ENCODE data around the gene SNAP47.

Gene SNAP47

DNA sequence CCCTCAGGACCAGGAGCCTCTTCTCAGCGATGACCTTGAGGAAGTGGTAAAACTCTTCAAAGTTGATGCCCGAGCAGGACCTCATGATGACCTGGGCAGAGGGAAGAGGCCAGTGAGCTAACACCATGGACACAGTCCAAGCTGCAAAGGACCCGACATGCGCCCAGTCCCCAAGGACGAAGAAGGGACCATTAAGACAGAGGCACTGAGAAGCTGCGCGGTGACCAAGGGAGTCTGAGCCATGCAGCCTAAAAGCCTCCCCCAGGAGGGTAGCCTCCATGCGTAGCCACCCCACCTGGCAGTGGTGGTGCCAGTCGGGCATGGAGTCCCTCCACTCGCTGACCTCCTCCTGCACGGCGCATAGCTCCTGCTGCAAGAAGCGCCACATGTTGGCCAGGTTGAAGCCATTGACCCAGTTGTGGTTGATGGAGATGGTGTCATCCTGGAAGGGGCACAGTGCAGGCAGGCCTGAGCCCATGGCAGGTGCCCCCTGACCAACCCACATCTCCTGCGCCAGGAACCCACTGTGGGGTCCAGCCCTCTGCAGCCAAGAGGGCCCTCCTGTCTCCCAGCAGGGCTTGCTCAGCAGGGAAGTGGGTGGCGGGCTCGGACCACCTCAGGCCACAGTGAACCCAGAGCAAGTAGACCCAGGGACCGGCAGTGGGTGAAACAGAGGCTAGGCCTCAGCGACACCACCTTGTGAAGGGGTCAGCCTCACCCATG lies 2.5 kb upstream of the SNAP47 start:
- no peak for DNase-seq (ENCODE audit: low spot score)

DNA sequence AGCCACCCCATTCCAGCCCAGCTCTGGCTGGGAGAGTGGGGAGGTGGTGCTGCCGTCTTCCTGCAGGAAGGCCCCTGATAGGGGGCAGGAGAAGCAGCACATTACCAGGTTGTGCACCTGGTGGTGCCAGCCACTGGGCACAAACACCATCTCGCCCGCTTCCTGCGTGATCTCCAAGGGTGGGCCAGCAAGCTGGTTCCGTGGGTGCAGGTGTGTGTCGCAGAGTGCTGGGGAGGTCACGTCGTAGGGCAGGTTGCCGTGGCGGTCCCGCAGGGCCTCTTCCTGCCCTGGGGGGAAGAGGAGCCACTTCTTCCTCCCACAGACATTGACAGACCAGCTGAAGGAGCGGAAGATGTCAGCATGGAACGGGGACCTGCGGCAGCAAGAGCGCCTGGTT lies 1.9 kb upstream of the SNAP47 start:
- no peak for DNase-seq (ENCODE audit: low spot score)

DNA sequence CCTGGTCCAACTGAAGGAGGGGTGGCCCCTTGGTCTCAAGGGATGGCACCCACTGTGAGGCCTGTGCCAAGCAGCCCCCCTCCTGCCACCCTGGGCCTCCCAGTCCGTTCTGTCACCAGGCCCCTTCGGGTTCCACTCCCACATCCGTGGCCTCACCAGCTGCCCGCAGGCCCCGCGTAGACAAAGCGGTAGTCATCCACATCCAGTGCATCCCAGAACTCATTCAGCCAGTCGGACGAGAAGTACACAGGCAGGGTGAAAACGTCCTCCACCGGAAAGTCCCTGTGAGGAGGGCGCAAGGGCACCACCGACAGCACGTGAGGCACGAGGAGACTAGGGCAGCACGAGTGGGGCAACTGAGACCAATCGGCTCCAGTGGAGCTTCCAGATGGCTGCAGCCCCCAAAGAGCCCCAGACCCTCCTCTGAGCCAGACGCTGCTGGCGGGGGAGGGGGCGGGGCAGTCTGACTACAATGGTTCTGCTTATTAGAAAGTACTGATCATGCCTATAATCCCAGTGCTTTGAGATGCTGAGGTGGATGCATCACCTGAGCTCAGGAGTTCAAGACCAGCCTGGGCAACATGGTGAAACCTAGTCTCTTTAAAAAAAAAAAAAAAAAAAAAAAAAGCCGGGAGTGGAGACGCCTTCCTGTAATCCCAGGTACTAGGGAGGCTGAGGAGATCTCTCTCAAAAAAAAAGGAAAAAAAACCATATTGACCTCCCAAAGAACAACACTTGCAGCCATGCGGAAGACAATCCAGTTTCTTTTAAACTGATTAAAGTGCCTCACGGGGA lies 1.3 kb upstream of the SNAP47 start:
- no peak for DNase-seq (ENCODE audit: low spot score)

DNA sequence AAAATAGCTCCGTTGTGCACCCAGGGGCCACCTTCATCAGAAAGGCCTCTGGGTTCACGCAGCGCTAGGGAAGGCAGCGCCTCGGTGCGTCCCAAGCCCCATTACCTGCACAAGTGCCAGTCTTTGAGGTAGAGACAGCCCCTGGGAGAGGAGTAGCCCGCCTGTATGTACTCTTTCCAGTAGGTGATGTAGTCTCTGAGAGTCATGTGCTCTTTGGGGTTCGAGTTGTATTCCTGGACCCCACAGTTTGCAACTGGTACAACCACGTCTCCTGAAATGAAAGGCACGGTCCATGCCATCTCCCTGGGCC lies 734 bp upstream of the SNAP47 start:
- no peak for DNase-seq (ENCODE audit: low spot score)

DNA sequence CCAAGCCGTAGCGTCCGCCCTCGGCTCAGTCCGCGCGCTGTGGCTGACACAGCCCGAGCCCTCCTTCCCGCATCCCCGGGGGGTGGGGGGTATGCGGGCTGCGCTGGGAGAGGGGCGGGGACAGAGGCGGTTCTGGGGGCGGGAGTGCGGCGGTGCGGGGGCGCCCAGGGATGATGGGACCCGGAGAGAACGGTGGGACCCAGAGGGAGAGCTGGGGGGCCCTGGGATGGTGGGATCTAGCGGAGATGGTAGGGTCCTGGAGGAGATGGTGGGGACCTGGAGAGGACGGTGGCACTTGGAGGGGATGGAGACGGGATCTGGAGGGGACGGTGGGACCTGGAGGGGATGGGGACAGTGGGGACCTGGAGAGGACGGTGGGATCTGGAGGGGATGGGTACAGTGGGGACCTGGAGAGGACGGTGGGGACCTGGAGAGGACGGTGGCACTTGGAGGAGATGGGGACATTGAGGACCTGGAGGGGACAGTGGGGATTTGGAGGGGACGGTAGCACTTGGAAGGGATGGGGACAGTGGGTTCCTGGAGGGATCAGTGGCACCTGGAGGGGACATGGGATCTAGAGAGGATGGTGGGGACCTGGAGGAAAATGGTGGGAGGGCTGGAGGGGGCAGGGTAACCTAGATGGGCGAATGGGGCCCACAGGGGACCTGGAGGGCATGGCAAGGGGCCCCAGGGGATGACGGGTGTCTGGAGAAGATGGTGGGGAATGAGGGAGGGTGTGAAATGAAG lies 477 bp downstream of the SNAP47 start:
- DNase-seq (ENCODE audit: low spot score), result no peak

DNA sequence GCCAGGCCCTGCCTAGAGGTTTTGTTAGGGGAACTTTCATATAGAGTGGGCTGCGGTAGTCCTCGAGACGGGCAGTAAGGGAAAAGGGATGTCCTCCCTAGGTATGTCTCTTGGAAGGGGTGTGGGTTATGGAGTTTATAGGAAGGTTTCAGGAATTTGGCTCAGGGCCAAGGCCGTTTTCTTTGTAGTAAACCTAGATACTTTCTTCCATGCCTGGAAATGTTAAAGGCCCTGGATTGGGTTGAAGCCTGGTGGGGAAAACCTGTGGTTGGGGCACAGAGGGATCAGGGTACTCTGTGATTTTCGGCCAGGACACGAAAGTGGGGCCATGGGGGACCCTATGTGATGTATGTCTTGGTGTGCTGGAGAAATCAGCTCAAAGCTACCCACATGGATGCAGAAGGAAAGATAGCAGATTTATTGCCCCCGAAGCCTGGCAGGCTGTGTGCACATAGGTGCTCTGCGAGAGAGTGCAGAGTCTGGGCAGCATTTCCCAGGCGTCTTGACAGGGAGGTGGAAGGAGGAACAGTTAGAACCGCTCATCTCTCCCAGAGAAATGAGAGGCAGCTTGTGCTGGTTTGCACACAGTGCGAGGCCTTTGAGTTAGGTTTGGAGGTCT lies 1.7 kb downstream of the SNAP47 start:
- DNase-seq (ENCODE audit: low spot score), result no peak

DNA sequence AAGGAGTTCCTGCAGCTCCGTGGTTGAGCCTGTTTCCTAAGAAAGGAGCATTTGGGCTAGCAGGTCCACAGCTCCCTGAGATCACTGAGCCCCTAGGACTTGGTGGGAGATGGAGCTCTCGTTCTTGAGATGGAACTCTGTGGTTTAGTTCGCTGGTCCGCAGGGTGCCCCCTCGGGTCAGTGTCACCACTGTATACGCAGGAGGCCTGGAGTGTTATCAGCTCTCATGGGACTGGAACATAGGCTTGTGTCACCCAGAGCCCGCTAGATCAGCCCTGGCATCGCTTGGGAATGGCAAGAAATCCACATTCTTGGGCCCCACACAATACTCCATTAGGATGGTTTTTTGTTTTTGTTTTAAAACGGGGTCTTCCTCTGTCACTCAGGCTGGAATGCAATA lies 3.6 kb downstream of the SNAP47 start:
- no peak for DNase-seq (ENCODE audit: low spot score)

DNA sequence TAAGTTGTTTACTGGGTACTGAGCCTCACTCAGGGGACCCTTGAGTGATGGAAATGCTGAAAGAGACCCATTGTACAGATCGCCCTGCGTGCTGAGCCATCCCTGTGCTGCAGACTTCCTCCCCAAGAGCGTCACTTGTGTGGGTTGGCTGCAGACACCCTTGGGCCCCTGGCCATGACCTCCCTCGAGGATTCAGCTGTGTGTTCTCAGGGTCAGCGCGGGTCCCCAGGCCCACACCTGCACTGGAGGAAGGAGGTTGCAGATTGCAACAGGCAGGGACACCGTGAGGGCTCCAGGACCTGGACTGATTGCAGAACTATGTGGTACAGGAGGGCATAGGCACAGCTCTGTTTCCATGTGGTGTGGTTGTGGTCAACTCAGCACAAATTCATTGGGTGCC lies 4.4 kb downstream of the SNAP47 start:
- DNase-seq (ENCODE audit: low spot score), result no peak

DNA sequence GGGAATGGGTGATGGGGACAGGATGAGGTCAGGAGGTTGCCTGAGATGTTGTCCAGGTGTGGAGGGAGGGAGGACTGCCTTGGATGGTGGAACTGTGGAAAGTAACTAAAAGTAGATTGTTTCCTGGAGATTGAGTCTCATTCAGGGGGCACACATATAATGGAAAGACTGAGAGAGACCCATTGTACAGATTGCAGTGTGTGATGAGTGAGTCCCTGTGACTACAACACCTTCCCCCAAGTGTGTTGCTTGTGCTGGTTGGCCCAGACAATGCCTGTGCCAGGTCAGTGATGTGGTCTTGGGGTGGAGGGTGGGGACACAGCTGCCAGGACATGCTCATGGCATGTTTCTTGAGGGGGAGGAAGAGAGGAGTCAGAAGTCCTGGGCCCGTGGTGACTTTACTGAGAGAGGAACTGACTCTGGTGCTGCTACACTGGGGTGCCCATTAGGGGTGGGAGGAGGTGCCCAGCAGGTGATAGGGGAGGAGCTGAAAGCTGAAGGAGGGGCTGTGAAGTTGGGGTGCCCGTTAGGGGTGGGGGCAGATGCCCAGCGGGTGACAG lies 5.2 kb downstream of the SNAP47 start:
- DNase-seq (ENCODE audit: low spot score), result no peak

DNA sequence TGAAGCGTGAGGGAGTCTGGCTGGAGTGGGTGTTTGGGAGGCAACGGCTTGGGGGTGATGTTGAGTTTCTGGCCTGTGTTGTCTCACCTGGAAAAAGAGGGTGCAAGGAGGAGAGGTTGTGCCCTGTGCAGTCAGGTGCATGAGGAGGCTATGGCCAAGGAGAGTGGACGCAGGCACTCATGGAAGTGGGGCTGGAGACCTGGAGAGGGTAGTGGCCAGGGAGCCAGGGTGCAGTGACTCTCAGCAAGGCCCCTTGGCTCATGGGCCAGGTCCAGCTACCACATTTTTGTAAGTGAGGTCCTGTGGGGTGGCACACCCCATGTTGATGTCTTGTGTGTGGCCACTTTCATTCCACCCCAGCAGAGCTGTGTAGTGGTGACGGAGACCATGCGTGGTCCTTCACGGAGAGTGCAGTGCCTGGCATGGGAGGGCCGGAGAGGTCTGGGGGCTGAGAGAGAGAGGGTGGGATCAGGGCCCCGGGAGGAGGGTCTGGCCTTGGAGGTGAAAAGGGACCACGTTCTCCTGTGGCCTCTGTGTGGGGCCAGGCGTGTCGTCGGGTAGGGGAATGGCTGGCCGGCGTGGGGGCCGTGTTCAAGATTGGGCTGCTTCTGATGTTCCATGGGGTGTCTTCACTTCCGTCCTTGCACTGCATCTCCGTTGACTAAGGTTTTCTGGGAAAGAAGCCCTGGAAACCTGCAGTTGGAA lies 6.1 kb downstream of the SNAP47 start:
- DNase-seq (ENCODE audit: low spot score), result no peak

DNA sequence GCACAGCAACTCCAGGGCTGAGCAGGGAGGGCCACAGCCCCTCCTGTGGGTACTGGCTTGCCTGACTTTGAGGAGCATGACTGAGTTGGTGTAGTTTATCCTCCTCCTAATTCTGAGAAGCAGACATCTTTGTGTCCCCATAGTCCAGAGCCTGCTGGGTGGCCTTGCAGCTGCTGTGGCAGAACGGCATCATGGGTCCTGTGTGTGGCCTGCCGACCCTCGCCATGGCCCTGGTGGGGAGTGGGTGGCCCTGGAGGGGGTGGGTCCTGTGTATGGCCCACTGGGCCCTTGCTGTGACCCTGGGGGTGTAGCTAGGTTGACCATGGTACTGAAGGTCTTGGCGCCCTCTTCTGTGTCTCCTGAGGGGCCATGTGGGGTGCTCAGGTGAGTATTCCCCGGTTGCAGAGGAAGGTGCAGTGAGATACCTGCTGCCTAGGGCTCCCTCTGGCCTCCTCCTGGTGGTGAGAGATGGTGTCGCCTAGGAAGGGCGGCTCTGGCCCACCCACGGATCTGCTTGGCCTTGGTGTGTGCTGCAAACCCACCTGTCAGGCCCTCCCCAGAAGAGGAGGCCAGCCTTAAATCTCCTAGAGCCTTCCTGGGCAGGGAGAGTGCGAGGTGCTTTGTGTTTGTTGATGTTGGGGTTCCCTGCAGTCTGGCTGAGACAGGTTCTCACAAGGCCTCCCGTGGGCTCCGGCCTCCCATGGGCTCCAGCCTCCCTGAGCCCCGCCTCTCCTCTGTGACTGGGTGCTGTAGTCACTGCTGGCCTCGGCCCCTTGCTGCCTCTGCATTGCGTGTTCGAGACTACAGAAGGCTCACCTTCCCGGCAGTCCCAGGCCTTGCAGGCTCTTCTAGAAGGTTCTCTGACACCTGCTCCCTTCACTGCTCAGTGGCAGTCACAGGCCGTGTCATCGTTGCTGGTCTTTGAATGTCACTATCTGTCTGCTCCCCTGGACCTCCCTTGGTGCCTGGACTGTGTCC lies 7.8 kb downstream of the SNAP47 start:
- no peak for DNase-seq (ENCODE audit: low spot score)

DNA sequence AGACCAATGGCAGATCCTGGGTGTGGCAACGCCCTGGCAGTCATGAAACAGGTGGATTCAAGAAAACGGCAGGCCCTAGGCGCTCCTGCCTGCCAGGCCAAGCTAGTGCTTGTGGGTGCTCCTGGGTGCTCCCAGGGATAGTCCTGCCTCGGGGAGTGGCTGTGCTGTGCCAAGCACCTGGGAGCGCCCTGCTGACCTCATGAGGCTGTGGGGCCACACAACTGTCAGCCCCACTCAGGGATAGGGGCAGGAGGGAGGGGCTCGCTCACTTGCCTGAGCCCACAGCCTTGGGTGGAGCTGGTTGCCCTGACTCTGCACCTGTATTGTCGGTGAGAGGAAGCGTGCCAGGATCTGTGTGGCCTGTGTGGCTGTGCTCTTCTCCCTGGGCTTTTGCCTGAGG lies 9.4 kb downstream of the SNAP47 start:
- DNase-seq (ENCODE audit: low spot score), result no peak

DNA sequence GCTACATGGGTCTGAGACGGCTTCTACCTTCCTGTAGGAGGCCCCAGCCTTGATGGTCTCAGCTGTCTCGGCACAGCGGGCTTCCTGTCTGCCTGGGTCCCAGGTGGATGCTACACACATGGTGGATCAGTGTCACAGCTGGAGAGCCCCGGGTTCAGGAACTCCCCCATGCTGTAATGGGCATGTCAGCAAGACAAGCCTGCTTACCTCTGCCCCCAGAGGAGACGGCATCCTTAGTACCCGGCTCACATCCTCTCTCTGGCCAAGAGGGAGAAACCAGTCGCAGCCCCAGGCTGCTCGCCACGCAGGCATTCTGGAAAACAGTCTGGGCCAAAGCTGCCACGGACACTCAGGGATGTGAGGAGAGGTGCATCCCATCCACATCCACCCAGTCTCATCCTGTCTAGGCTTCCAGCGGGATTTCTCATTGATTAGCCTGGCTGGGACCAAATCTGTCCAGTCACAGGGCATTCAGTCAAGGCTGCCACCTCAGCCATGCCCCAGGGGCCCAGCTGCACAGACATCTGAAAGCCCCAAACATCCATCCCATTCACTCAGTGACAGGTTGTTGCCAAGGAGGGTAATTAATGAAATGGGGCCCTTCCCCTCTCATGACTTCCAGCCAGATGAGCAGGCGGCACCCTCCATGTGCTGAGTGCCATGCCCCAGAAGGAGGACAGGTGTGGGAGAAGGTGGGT lies 10.5 kb downstream of the SNAP47 start:
- no peak for DNase-seq (ENCODE audit: low spot score)

DNA sequence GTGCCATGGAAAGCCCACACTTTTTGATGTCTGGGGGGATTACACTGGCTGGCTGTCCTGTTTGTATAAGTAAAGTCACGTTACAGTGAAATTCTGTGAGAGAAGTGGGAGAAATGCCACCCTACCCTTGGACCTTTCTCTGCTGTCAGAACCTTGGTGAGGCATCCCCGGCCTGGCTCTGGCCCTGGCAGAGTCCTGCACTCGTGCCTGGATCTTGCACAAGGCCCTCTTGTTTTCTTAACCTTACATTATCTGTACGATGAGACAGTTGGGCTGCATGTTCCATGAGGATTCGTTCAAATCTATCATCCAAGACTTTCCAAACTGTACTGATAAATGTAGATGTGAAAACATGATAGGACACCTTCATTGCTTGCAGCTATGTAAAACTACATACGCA lies 11.4 kb downstream of the SNAP47 start:
- DNase-seq (ENCODE audit: low spot score), result no peak

DNA sequence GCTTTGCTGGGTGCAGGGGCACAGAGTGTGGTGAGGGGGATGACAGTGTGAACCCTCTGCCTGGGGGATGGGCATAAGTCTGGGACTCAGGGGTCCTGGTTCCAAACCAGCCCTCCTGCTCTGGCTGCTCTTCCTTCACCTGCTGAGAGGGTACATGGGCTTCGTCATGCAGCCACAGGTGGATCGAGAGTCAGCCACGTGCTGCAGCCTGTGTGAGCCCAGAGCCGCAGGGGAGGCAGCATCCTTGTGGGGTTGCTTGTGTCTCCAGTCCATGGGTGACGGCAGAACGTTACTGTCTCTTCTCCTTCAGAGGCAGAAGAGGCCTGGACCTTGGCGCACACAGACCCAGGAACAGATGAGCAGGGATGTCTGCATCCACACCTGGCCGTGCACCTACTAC lies 12.1 kb downstream of the SNAP47 start:
- no peak for DNase-seq (ENCODE audit: low spot score)

DNA sequence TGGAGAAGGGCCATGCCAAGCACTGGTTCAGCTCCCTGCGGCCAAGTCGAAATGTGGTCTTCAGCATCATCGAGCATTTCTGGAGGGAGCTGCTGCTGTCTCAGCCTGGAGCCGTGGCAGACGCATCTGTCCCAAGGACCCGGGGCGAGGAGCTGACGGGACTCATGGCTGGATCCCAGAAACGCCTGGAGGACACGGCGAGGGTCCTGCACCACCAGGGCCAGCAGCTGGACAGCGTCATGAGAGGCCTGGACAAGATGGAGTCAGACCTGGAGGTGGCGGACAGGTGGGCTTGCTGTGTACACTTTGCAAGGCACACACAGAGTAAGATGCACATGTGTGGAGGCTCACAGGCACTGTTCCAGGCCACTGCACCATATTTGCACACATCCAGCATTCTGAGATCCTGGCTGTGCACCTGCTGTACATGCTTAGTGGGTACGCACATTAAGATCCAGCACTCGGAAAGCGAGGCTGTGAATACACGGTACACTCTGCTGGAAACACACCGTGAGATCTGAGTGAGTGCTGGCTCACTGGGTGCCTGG lies 12.8 kb downstream of the SNAP47 start:
- no peak for DNase-seq (ENCODE audit: low spot score)

DNA sequence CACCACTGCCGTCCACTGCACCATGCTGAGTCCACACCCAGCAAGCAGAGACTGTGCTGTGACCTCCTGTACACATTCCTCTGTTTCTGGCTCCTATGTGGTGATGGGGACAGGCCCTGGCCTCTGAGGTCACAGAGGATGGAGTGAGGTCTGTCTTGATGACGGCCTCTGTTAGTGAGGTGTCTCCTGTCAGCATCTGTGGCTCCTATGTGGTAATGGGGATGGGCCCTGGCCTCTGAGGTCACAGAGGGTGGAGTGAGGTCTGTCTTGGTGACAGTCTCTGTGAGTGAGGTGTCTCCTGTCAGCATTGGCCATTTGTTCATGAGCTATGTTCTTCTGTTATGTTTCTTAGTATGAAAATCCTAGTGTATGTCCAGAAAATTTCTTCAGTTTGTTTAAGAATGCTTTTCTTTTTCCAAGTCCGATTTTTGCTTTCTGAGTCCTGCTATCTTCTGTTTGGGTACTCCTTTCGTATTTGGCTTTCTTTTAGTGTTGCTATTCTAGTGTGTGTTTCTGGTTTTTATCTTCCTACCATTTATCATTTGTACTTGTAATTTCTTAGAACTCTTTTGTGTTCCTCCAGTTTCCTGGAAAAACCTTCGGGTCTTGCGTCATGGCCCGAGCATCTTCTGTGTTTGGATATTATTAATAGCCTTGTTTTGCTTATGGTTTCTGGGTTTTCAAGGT lies 13.4 kb downstream of the SNAP47 start:
- no peak for DNase-seq (ENCODE audit: low spot score)

DNA sequence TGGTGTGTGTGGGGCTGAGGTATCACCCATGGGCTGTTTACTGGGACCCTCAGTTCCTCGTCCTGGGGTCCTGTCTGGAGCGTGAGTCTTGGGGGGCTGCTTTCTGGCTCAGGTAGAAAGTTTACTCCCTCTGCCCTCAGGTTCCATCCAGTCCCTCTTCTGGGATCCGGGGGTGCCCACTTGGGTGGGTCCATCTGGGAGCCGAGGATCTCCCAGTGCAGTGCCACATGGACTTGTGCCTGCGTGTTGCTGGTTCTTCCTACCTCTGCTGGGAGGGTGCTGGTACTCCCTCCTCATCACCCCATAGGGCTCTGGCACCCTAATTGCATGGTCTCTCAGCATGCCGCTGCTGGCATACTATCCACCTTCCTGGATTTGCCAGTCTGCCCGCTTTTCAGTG lies 14.0 kb downstream of the SNAP47 start:
- DNase-seq (ENCODE audit: low spot score), result no peak

All from RKO (cell line).